ENCODE results near the gene ANAPC2. TPM values are rescaled to one million over a fixed set of nuclear protein-coding genes. Genes with fewer than 3 reads are reported as not detected.

The ANAPC2 gene
- total RNA-seq, 1 donor from 2014 or later: 72.9 TPM

- Mint-ChIP-seq H3K27ac (ENCODE audit: unreplicated experiment) (peak within 1 kb of the TSS; percentile 17), H3K4me1 (ENCODE audit: low read depth, unreplicated experiment) (peaks cover 3% of the 10 kb centered on the region), H3K4me3 (ENCODE audit: unreplicated experiment) (peak within 1 kb of the TSS; percentile 88), H3K9me3 (ENCODE audit: unreplicated experiment) (peaks cover 6% of the 10 kb centered on the region), H3K27me3 (ENCODE audit: unreplicated experiment) (peaks cover 4% of the 10 kb centered on the region), H3K36me3 (ENCODE audit: unreplicated experiment) (no peaks in the 10 kb centered on the region)
- TF ChIP-seq CTCF (IDR thresholded peaks at IDR 0.05; ENCODE audit: partially characterized antibody, unreplicated experiment): no peak
- DNase-seq: peak; percentile 57
Measured at GRCh38 chr9:137222190-137223077, 34.1 kb upstream of the ANAPC2 start, which contains the start of gene RNF208. RNF208 (minus strand) TSS chr9:137222240; CDS start chr9:137221212, 1,028 bp downstream.

DNA sequence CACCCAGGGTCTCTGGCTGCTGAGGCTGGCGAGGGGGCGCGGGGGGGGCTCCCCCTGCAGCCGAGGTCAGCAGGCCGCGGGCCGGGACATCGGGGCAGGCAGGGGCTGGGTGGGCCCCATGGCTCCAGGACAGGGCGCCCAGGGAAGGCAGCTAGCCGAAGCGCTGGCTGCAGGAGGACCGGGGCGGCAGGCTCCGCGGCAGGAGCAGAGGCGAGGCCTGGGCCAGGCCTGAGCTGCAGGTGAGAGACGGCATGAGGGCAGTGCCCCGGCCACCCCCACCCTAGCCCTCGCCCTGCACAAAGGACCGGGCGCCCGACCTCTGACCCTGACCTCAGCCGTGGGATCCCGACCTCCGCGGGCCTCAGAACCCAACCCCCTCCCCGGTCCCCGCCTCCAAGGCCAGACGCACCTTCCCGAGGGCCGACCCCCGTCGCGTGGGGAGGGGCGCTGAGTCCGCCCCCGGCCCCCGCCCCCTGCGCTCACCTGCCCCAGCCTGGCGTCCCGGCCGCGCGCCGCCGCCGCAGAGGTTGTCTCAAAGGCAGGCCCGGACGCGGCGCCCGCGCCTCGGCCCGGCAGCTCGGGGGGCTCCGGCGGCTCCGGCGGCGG lies 33.2 kb upstream of the ANAPC2 start:
- no peak for TF ChIP-seq CTCF (IDR thresholded peaks at IDR 0.05; ENCODE audit: partially characterized antibody, unreplicated experiment)
- peak; percentile 53 for DNase-seq
- H3K4me3 Mint-ChIP-seq (ENCODE audit: unreplicated experiment): no peak overlapping the region
- H3K4me1 Mint-ChIP-seq (ENCODE audit: low read depth, unreplicated experiment): peaks cover 4% of the 10 kb centered on the region
- no peak overlapping the region for H3K27ac Mint-ChIP-seq (ENCODE audit: unreplicated experiment)
- peaks cover 6% of the 10 kb centered on the region for H3K9me3 Mint-ChIP-seq (ENCODE audit: unreplicated experiment)
- H3K36me3 Mint-ChIP-seq (ENCODE audit: unreplicated experiment): no peaks in the 10 kb centered on the region
- peaks cover 4% of the 10 kb centered on the region for H3K27me3 Mint-ChIP-seq (ENCODE audit: unreplicated experiment)

- H3K36me3 Mint-ChIP-seq (ENCODE audit: unreplicated experiment): no peaks in the 10 kb centered on the region
- H3K4me3 Mint-ChIP-seq (ENCODE audit: unreplicated experiment): no peak overlapping the region
- no peak overlapping the region for H3K27ac Mint-ChIP-seq (ENCODE audit: unreplicated experiment)
- H3K27me3 Mint-ChIP-seq (ENCODE audit: unreplicated experiment): peaks cover 2% of the 10 kb centered on the region
- peaks cover 4% of the 10 kb centered on the region for H3K4me1 Mint-ChIP-seq (ENCODE audit: low read depth, unreplicated experiment)
- no peak for TF ChIP-seq CTCF (IDR thresholded peaks at IDR 0.05; ENCODE audit: partially characterized antibody, unreplicated experiment)
- no peak for DNase-seq
- H3K9me3 Mint-ChIP-seq (ENCODE audit: unreplicated experiment): peaks cover 6% of the 10 kb centered on the region
Measured at GRCh38 chr9:137221095-137221505, 32.7 kb upstream of the ANAPC2 start.

- no peak overlapping the region for H3K27ac Mint-ChIP-seq (ENCODE audit: unreplicated experiment)
- peaks cover 6% of the 10 kb centered on the region for H3K9me3 Mint-ChIP-seq (ENCODE audit: unreplicated experiment)
- peaks cover 4% of the 10 kb centered on the region for H3K4me1 Mint-ChIP-seq (ENCODE audit: low read depth, unreplicated experiment)
- TF ChIP-seq CTCF (IDR thresholded peaks at IDR 0.05; ENCODE audit: partially characterized antibody, unreplicated experiment): no peak
- peak overlapping the region; percentile 55 for H3K4me3 Mint-ChIP-seq (ENCODE audit: unreplicated experiment)
- H3K36me3 Mint-ChIP-seq (ENCODE audit: unreplicated experiment): no peaks in the 10 kb centered on the region
- no peak for DNase-seq
- peaks cover 2% of the 10 kb centered on the region for H3K27me3 Mint-ChIP-seq (ENCODE audit: unreplicated experiment)
Measured at GRCh38 chr9:137220317-137221094, 32.1 kb upstream of the ANAPC2 start.
